ENCODE data around the gene RNF130.

Gene RNF130

GRCh38 chr5:180012316-180012715 is 59.2 kb downstream of the RNF130 start:
- Histone ChIP-seq H3K27ac (no peak overlapping the region), H3K4me3 (no peak overlapping the region), H3K4me1 (no peaks in the 10 kb centered on the region), H3K36me3 (peaks cover 9 to 24% (median 12%) of the 10 kb centered on the region in 3 donors), H3K9me3 (no peaks in the 10 kb centered on the region), H3K27me3 (no peaks in the 10 kb centered on the region)
- TF ChIP-seq, protein P1, sequence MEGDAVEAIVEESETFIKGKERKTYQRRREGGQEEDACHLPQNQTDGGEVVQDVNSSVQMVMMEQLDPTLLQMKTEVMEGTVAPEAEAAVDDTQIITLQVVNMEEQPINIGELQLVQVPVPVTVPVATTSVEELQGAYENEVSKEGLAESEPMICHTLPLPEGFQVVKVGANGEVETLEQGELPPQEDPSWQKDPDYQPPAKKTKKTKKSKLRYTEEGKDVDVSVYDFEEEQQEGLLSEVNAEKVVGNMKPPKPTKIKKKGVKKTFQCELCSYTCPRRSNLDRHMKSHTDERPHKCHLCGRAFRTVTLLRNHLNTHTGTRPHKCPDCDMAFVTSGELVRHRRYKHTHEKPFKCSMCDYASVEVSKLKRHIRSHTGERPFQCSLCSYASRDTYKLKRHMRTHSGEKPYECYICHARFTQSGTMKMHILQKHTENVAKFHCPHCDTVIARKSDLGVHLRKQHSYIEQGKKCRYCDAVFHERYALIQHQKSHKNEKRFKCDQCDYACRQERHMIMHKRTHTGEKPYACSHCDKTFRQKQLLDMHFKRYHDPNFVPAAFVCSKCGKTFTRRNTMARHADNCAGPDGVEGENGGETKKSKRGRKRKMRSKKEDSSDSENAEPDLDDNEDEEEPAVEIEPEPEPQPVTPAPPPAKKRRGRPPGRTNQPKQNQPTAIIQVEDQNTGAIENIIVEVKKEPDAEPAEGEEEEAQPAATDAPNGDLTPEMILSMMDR (IDR thresholded peaks at IDR 0.05): no peak
- DNase-seq: no peak
- intact Hi-C loops (cut with DNase I; ENCODE audit: low total_unique reads): no loop called here

GRCh38 chr5:180010636-180011035 is 60.9 kb downstream of the RNF130 start:
- Histone ChIP-seq H3K4me3 (no peak overlapping the region), H3K9me3 (no peaks in the 10 kb centered on the region), H3K27ac (no peak overlapping the region), H3K36me3 (peaks cover 9 to 24% (median 12%) of the 10 kb centered on the region in 3 donors), H3K27me3 (no peaks in the 10 kb centered on the region), H3K4me1 (no peaks in the 10 kb centered on the region)
- intact Hi-C loops (cut with DNase I; ENCODE audit: low total_unique reads): no loop called here
- no peak for DNase-seq
- TF ChIP-seq, protein P1 (IDR thresholded peaks at IDR 0.05): no peak

DNA sequence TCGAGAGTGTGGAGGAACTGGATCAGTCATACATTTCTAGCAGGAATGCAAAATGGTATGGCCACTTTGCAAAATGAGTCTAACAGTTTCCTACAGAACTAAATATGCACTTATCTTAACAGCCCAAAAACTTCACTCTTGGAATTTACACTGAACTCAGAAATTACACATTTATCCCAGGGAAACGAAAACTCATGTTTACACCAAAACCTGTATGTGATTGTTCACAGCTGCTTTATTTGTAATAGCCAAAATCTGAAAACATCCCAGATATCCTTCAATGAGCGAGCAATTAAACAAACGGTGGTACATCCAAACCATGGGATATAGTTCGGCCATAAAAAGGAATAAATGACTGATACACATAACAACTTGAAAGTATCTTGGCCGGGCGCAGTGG is 62.0 kb downstream of the RNF130 start:
- DNase-seq: no peak
- Histone ChIP-seq H3K4me1 (no peaks in the 10 kb centered on the region), H3K27ac (no peak overlapping the region), H3K36me3 (peaks cover 9 to 24% (median 12%) of the 10 kb centered on the region in 3 donors), H3K27me3 (no peaks in the 10 kb centered on the region), H3K4me3 (no peak overlapping the region), H3K9me3 (no peaks in the 10 kb centered on the region)
- TF ChIP-seq, protein P1 (IDR thresholded peaks at IDR 0.05): no peak
- intact Hi-C loops (cut with DNase I; ENCODE audit: low total_unique reads): no loop called here

- TF ChIP-seq, protein P1 (IDR thresholded peaks at IDR 0.05): no peak
- intact Hi-C loops (cut with DNase I; ENCODE audit: low total_unique reads): no loop called here
- H3K4me3 ChIP-seq: no peak overlapping the region
These were observed 63.1 kb downstream of the RNF130 start for GRCh38 chr5:180008433-180008832.

DNA sequence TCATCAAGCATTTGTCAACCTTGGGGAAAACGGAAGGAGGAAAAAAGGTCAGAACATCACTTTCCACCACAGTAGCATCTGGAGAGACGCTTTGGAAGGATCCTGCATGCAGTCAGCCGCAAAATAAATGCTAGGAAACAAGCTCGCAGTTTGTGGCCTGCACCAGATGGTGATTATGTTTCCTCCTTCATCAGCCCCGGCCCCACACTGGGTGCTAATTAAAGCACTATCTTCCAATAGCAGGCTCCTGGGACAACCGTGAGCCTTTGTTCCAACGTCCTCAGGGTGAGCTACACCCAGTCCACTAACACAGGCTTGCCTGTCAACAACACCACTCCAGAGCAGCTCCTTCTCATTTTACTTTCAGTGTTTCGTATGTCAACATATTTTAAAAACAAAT is 64.0 kb downstream of the RNF130 start:
- Histone ChIP-seq H3K27ac (no peak overlapping the region), H3K4me3 (no peak overlapping the region), H3K27me3 (no peaks in the 10 kb centered on the region), H3K4me1 (no peaks in the 10 kb centered on the region), H3K36me3 (peaks cover 9 to 20% (median 13%) of the 10 kb centered on the region in 3 donors), H3K9me3 (no peaks in the 10 kb centered on the region)
- DNase-seq: no peak
- intact Hi-C loops (cut with DNase I; ENCODE audit: low total_unique reads): no loop called here
- TF ChIP-seq, protein P1 (IDR thresholded peaks at IDR 0.05): no peak

More at GRCh38 chr5:180008433-180008832, 63.1 kb downstream of the RNF130 start:
- H3K9me3 ChIP-seq: no peaks in the 10 kb centered on the region
- no peaks in the 10 kb centered on the region for H3K4me1 ChIP-seq
- no peak for DNase-seq
- H3K27ac ChIP-seq: no peak overlapping the region
- H3K27me3 ChIP-seq: no peaks in the 10 kb centered on the region
- peaks cover 9 to 24% (median 12%) of the 10 kb centered on the region in 3 donors for H3K36me3 ChIP-seq

GRCh38 chr5:180006141-180006540 is 65.4 kb downstream of the RNF130 start:
- no peaks in the 10 kb centered on the region for H3K4me1 ChIP-seq
- intact Hi-C loops (cut with DNase I; ENCODE audit: low total_unique reads): no loop called here
- TF ChIP-seq, protein P1 (IDR thresholded peaks at IDR 0.05): no peak

More at GRCh38 chr5:180006141-180006540, 65.4 kb downstream of the RNF130 start:
- DNase-seq: no peak
- Histone ChIP-seq H3K9me3 (no peaks in the 10 kb centered on the region), H3K36me3 (peaks cover 14 to 21% (median 15%) of the 10 kb centered on the region in 3 donors), H3K27me3 (no peaks in the 10 kb centered on the region), H3K4me3 (no peak overlapping the region), H3K27ac (no peak overlapping the region)

Measured in tibial artery (tissue), 4 donors.